Ovary (tissue), 3 donors: ENCODE results near the gene KIF19.

Source experiments
- EP300 ChIP-seq: sonication (generic); formaldehyde crosslinking; IDR thresholded peaks from one replicate; pipeline ENCODE4 v1.6.1; 2017; ENCODE audit warnings: antibody characterized with exemption
- POLR2A ChIP-seq: fragments of 450-650 bp; IDR thresholded peaks from one replicate; pipeline ENCODE4 v1.6.1; 2017; ENCODE audit warnings: antibody characterized with exemption, mild to moderate bottlenecking, moderate library complexity
- TF ChIP-seq, protein P1 (sequence below), 3 donors: fragments of 450-650 bp in 2 of 3; fragments of 200-600 bp in 1 of 3; IDR thresholded peaks; one replicate each; pipeline versions ENCODE4 v1.5.1 to v1.8.0; 2016 to 2022; ENCODE audit warnings: antibody characterized with exemption in 3 of 3, mild to moderate bottlenecking in 1 of 3
- donor health status: DM: no; HTN: no; CAD: no.

DNA sequence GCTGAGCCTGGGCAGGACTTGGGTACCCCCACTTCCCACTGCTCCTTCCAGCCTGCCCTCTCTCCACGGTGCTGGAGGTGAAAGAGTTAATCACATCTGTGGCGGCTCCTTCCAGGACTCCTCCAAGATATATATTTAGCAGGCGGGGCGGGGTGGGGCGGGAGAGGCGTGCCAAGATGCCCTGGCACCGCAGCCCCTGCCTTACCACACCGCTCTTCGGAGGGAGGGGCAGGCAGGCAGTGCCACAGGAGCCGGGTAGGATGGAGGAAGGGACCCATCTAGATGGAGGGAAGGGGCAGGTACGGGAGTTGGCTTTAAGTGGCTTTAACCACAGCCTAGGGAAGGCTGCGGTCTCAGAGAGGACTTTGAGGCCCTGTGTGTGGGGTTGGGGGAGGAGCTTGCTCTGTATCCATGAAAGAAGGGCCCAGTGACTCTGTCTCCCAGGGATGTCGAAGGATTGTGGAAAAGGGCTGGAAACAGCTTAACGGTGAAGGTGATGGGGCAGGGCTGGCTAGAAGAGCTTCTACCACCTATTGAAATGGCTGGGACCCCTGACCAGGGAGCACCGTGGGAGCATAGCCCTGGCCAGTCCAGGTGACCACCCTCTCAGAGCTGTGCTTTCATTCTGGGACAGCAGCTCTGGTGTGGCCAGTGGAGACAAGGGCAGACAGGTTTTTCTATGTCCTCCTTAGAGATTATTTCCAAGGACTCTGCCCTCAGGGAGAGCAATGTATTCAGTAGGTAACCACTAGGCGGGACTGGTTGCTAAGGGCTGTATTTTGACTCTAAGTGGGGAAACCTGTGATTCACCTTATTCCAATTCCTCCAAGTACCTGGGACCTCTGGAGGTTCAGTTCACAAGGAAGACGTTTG is 54.3 kb downstream of the KIF19 start:
- TF ChIP-seq EP300 (no peak), POLR2A (no peak)
- TF ChIP-seq, protein P1, sequence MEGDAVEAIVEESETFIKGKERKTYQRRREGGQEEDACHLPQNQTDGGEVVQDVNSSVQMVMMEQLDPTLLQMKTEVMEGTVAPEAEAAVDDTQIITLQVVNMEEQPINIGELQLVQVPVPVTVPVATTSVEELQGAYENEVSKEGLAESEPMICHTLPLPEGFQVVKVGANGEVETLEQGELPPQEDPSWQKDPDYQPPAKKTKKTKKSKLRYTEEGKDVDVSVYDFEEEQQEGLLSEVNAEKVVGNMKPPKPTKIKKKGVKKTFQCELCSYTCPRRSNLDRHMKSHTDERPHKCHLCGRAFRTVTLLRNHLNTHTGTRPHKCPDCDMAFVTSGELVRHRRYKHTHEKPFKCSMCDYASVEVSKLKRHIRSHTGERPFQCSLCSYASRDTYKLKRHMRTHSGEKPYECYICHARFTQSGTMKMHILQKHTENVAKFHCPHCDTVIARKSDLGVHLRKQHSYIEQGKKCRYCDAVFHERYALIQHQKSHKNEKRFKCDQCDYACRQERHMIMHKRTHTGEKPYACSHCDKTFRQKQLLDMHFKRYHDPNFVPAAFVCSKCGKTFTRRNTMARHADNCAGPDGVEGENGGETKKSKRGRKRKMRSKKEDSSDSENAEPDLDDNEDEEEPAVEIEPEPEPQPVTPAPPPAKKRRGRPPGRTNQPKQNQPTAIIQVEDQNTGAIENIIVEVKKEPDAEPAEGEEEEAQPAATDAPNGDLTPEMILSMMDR (IDR thresholded peaks at IDR 0.05), result no peak
